WTC11 (cell line): Measurements from ENCODE around the gene ZBP1. TPM values are rescaled to one million over a fixed set of nuclear protein-coding genes. Genes with fewer than 3 reads are reported as not detected.

ENCODE experiments used
- ATAC-seq: fragments of 200-7000 bp; cut with Tn5 transposase; 2 replicates; pipeline ENCODE4 v1.10.0; 2021; ENCODE audit warnings: mild to moderate bottlenecking, moderate library complexity
- CTCF ChIA-PET: fragments of 300-600 bp; sonication (Branson Sonifier 250); formaldehyde crosslinking; loops from one replicate; lab custom pipeline; 2021; ENCODE audit warnings: antibody characterized with exemption; lab: Charles Lee
- POLR2A ChIA-PET: fragments of 350-600 bp; sonication (Branson Sonifier 250); formaldehyde crosslinking; loops from one replicate; lab custom pipeline; 2021; ENCODE audit warnings: antibody characterized with exemption; lab: Charles Lee
- DNase-seq: peaks from one replicate; pipeline ENCODE4 v3.0.0; 2021; ENCODE audit warnings: low spot score
- H3K27ac Mint-ChIP-seq: 2 replicates; pipeline ENCODE4 v1.8.0; 2021; ENCODE audit warnings: mixed read lengths
- H3K27me3 Mint-ChIP-seq: 2 replicates; pipeline ENCODE4 v1.8.0; 2021; ENCODE audit warnings: low read depth, mild to moderate bottlenecking, moderate library complexity, mixed read lengths
- H3K36me3 Mint-ChIP-seq: 2 replicates; pipeline ENCODE4 v1.8.0; 2021; ENCODE audit warnings: mixed read lengths
- H3K4me1 Mint-ChIP-seq: 2 replicates; pipeline ENCODE4 v1.8.0; 2022; ENCODE audit warnings: mixed read lengths
- H3K4me3 Mint-ChIP-seq: 2 replicates; pipeline ENCODE4 v1.8.0; 2021; ENCODE audit warnings: mild to moderate bottlenecking, moderate library complexity, mixed read lengths
- H3K9me3 Mint-ChIP-seq: 2 replicates; pipeline ENCODE4 v1.8.0; 2021; ENCODE audit warnings: mixed read lengths
- CBFB ChIP-seq: sonication (generic); formaldehyde crosslinking; IDR thresholded peaks from 2 replicates; pipeline ENCODE4 v1.8.1; 2022; ENCODE audit warnings: mild to moderate bottlenecking, low read depth, missing genetic modification reagents
- CDX4 ChIP-seq: fragments of 250-450 bp; sonication (Bioruptor Pico); IDR thresholded peaks from 2 replicates; pipeline ENCODE4 v1.9.0; 2021; ENCODE audit warnings: moderate library complexity, mild to moderate bottlenecking, inconsistent platforms, borderline replicate concordance
- E2F4 ChIP-seq: sonication (generic); formaldehyde crosslinking; IDR thresholded peaks from 2 replicates; pipeline ENCODE4 v1.8.1; 2022; ENCODE audit warnings: low read depth, mild to moderate bottlenecking, moderate library complexity, missing genetic modification reagents, borderline replicate concordance
- E2F5 ChIP-seq: sonication (generic); formaldehyde crosslinking; IDR thresholded peaks from 2 replicates; pipeline ENCODE4 v1.8.1; 2022; ENCODE audit warnings: mild to moderate bottlenecking, moderate library complexity, missing genetic modification reagents
- ETV6 ChIP-seq: sonication (generic); formaldehyde crosslinking; IDR thresholded peaks from 2 replicates; pipeline ENCODE4 v1.8.1; 2022; ENCODE audit warnings: mild to moderate bottlenecking, missing genetic modification reagents
- FOXJ3 ChIP-seq: sonication (generic); formaldehyde crosslinking; IDR thresholded peaks from 2 replicates; pipeline ENCODE4 v1.9.0; 2021; ENCODE audit warnings: missing genetic modification reagents, mild to moderate bottlenecking, borderline replicate concordance
- IRF2 ChIP-seq: sonication (generic); formaldehyde crosslinking; IDR thresholded peaks from 2 replicates; pipeline ENCODE4 v1.8.0; 2022; ENCODE audit warnings: low read depth, missing genetic modification reagents, borderline replicate concordance
- MXD4 ChIP-seq: fragments of 250-450 bp; sonication (Bioruptor Pico); IDR thresholded peaks from 2 replicates; pipeline ENCODE4 v1.8.0; 2021; ENCODE audit warnings: mild to moderate bottlenecking, moderate library complexity, borderline replicate concordance
- NFATC4 ChIP-seq: fragments of 250-450 bp; sonication (Bioruptor Pico); IDR thresholded peaks from 2 replicates; pipeline ENCODE4 v1.9.0; 2021; ENCODE audit warnings: mild to moderate bottlenecking
- NFYB ChIP-seq: sonication (generic); formaldehyde crosslinking; conservative IDR thresholded peaks from 2 replicates; pipeline ENCODE4 v1.8.0; 2022; ENCODE audit warnings: low read depth, missing genetic modification reagents
- OVOL2 ChIP-seq: fragments of 250-450 bp; sonication (Bioruptor Pico); IDR thresholded peaks from 2 replicates; pipeline ENCODE4 v1.9.0; 2021; ENCODE audit warnings: mild to moderate bottlenecking, borderline replicate concordance
- RORB ChIP-seq: fragments of 250-450 bp; sonication (Bioruptor Pico); IDR thresholded peaks from 2 replicates; pipeline ENCODE4 v1.9.0; 2021; ENCODE audit warnings: mild to moderate bottlenecking
- TCF7 ChIP-seq: sonication (generic); formaldehyde crosslinking; IDR thresholded peaks from 2 replicates; pipeline ENCODE4 v1.8.0; 2022; ENCODE audit warnings: mild to moderate bottlenecking, low read depth, missing genetic modification reagents, moderate library complexity
- ZSCAN18 ChIP-seq: fragments of 250-450 bp; sonication (Bioruptor Pico); IDR thresholded peaks from 2 replicates; pipeline ENCODE4 v2.1.2; 2022; ENCODE audit warnings: mild to moderate bottlenecking, moderate library complexity
- total RNA-seq: library from RNA; stranded (reverse); gene quantifications from 3 replicates; pipeline ENCODE4 v1.2.3, GENCODE V29; 2021
- TF ChIP-seq, protein P1 (sequence below): sonication (generic); formaldehyde crosslinking; IDR thresholded peaks from 2 replicates; pipeline ENCODE4 v1.8.0; 2022; ENCODE audit warnings: mild to moderate bottlenecking, missing genetic modification reagents
- TF ChIP-seq, protein P2 (sequence below): sonication (generic); formaldehyde crosslinking; IDR thresholded peaks from 2 replicates; pipeline ENCODE4 v1.8.1; 2023; ENCODE audit warnings: mild to moderate bottlenecking, missing genetic modification reagents, borderline replicate concordance
- TF ChIP-seq, protein P3 (sequence below): sonication (generic); formaldehyde crosslinking; IDR thresholded peaks from 2 replicates; pipeline ENCODE4 v1.8.0; 2023; ENCODE audit warnings: mild to moderate bottlenecking, missing genetic modification reagents

The ZBP1 gene
- total RNA-seq, 1 experiment from 2014 or later, result not detected

GRCh38 chr20:57618091-57618763 lies 2.0 kb downstream of the ZBP1 start:
- Mint-ChIP-seq H3K27me3 (no peaks in the 10 kb centered on the region; the same call in 1 of the 2 replicates), H3K9me3 (peaks cover under 1% of the 10 kb centered on the region; the same call in 1 of the 2 replicates), H3K4me1 (no peaks in the 10 kb centered on the region), H3K27ac (no peak overlapping the region), H3K4me3 (no peak overlapping the region), H3K36me3 (no peaks in the 10 kb centered on the region)
- no peak for TF ChIP-seq NFATC4 (CRISPR knock-in tag)
- TF ChIP-seq ETV6 (CRISPR knock-in tag), result no peak
- TF ChIP-seq IRF2 (CRISPR knock-in tag), result no peak
- no peak for TF ChIP-seq MXD4 (CRISPR knock-in tag)
- TF ChIP-seq NFYB (CRISPR knock-in tag), result no peak
- TF ChIP-seq, protein P1, sequence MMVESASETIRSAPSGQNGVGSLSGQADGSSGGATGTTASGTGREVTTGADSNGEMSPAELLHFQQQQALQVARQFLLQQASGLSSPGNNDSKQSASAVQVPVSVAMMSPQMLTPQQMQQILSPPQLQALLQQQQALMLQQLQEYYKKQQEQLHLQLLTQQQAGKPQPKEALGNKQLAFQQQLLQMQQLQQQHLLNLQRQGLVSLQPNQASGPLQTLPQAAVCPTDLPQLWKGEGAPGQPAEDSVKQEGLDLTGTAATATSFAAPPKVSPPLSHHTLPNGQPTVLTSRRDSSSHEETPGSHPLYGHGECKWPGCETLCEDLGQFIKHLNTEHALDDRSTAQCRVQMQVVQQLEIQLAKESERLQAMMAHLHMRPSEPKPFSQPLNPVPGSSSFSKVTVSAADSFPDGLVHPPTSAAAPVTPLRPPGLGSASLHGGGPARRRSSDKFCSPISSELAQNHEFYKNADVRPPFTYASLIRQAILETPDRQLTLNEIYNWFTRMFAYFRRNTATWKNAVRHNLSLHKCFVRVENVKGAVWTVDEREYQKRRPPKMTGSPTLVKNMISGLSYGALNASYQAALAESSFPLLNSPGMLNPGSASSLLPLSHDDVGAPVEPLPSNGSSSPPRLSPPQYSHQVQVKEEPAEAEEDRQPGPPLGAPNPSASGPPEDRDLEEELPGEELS (CRISPR knock-in tag), result no peak
- no peak for TF ChIP-seq RORB
- no peak for TF ChIP-seq E2F4 (CRISPR knock-in tag)
- TF ChIP-seq TCF7, result no peak
- no peak for TF ChIP-seq E2F5 (CRISPR knock-in tag)
- TF ChIP-seq, protein P2, sequence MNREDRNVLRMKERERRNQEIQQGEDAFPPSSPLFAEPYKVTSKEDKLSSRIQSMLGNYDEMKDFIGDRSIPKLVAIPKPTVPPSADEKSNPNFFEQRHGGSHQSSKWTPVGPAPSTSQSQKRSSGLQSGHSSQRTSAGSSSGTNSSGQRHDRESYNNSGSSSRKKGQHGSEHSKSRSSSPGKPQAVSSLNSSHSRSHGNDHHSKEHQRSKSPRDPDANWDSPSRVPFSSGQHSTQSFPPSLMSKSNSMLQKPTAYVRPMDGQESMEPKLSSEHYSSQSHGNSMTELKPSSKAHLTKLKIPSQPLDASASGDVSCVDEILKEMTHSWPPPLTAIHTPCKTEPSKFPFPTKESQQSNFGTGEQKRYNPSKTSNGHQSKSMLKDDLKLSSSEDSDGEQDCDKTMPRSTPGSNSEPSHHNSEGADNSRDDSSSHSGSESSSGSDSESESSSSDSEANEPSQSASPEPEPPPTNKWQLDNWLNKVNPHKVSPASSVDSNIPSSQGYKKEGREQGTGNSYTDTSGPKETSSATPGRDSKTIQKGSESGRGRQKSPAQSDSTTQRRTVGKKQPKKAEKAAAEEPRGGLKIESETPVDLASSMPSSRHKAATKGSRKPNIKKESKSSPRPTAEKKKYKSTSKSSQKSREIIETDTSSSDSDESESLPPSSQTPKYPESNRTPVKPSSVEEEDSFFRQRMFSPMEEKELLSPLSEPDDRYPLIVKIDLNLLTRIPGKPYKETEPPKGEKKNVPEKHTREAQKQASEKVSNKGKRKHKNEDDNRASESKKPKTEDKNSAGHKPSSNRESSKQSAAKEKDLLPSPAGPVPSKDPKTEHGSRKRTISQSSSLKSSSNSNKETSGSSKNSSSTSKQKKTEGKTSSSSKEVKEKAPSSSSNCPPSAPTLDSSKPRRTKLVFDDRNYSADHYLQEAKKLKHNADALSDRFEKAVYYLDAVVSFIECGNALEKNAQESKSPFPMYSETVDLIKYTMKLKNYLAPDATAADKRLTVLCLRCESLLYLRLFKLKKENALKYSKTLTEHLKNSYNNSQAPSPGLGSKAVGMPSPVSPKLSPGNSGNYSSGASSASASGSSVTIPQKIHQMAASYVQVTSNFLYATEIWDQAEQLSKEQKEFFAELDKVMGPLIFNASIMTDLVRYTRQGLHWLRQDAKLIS (CRISPR knock-in tag), result no peak
- no peak for TF ChIP-seq CDX4
- TF ChIP-seq OVOL2 (CRISPR knock-in tag), result no peak
- TF ChIP-seq FOXJ3 (CRISPR knock-in tag), result no peak
- no peak for TF ChIP-seq ZSCAN18 (CRISPR knock-in tag)
- TF ChIP-seq, protein P3, sequence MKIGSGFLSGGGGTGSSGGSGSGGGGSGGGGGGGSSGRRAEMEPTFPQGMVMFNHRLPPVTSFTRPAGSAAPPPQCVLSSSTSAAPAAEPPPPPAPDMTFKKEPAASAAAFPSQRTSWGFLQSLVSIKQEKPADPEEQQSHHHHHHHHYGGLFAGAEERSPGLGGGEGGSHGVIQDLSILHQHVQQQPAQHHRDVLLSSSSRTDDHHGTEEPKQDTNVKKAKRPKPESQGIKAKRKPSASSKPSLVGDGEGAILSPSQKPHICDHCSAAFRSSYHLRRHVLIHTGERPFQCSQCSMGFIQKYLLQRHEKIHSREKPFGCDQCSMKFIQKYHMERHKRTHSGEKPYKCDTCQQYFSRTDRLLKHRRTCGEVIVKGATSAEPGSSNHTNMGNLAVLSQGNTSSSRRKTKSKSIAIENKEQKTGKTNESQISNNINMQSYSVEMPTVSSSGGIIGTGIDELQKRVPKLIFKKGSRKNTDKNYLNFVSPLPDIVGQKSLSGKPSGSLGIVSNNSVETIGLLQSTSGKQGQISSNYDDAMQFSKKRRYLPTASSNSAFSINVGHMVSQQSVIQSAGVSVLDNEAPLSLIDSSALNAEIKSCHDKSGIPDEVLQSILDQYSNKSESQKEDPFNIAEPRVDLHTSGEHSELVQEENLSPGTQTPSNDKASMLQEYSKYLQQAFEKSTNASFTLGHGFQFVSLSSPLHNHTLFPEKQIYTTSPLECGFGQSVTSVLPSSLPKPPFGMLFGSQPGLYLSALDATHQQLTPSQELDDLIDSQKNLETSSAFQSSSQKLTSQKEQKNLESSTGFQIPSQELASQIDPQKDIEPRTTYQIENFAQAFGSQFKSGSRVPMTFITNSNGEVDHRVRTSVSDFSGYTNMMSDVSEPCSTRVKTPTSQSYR (CRISPR knock-in tag), result no peak
- no peak for TF ChIP-seq CBFB (CRISPR knock-in tag)
- ChIA-PET POLR2A (no interaction called here), CTCF (no interaction called here)
- DNase-seq (no peak), ATAC-seq (no peak)
